ENCODE measurements around the gene ANGPTL4.
"Not testable (repeated sequence)": the region's sequence is repeated elsewhere in the genome, so short reads cannot be mapped to it uniquely, and the experiment has no call there.

ANGPTL4 gene

DNA sequence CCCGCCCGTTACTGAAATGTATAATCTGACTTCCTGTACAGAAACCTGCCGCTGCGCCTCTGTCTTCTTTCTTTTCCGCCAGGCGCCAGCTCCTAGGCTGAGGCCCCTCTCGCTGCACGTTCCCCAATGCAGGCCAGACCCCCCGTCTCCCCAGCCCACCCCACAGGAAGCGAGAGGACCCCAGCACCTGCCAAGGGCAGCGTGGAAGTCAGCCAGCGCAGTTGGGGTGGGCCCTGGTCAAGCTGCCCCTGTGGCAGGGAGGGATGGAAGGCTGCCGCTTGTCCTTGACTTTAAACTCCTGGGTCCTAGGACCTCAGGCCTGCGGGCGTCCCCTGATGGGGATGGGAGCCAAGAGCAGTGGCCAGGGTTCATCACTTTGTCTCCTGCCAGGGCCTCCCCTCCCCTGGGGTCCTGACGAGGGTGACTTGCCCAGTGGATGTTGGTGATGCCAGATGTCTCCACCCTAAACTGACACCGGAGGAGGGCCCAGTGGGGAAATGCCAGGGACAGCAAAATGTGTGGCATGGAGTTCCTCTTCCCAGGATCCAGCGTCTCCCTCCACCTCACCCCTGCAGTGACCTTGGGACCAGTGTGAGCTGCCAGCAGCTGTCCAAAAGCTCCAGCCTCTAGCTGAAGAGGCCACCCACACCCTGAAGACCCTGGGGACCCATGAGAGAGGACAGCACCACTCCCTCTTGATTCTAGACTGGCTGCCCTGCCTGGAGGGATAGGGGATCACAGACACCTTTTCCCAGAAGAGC lies 40.6 kb downstream of the ANGPTL4 start:
- TF ChIP-seq, protein P1, sequence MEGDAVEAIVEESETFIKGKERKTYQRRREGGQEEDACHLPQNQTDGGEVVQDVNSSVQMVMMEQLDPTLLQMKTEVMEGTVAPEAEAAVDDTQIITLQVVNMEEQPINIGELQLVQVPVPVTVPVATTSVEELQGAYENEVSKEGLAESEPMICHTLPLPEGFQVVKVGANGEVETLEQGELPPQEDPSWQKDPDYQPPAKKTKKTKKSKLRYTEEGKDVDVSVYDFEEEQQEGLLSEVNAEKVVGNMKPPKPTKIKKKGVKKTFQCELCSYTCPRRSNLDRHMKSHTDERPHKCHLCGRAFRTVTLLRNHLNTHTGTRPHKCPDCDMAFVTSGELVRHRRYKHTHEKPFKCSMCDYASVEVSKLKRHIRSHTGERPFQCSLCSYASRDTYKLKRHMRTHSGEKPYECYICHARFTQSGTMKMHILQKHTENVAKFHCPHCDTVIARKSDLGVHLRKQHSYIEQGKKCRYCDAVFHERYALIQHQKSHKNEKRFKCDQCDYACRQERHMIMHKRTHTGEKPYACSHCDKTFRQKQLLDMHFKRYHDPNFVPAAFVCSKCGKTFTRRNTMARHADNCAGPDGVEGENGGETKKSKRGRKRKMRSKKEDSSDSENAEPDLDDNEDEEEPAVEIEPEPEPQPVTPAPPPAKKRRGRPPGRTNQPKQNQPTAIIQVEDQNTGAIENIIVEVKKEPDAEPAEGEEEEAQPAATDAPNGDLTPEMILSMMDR (IDR thresholded peaks at IDR 0.05; ENCODE audit: borderline replicate concordance, insufficient read depth, low read depth, low read length) = no peak
- no peak overlapping the region for H3K4me3 ChIP-seq (ENCODE audit: low read depth, low read length)

DNA sequence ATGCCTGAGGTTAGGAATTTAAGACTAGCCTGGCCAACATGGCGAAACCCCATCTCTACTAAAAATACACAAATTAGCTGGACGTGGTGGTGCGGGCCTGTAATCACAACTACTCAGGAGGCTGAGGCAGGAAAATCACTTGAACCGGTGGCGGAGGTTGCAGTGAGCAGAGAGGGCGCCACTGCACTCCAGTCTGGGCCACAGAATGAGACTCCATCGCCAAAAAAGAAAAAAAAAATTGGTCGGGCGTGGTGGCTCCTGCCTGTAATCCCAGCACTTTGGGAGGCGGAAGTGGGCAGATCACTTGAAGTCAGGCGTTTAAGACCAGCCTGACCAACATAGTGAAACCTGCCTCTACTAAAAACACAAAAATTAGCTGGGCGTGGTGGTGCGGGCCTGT lies 46.8 kb downstream of the ANGPTL4 start:
- not testable (repeated sequence) for H3K4me3 ChIP-seq (ENCODE audit: low read depth, low read length)

DNA sequence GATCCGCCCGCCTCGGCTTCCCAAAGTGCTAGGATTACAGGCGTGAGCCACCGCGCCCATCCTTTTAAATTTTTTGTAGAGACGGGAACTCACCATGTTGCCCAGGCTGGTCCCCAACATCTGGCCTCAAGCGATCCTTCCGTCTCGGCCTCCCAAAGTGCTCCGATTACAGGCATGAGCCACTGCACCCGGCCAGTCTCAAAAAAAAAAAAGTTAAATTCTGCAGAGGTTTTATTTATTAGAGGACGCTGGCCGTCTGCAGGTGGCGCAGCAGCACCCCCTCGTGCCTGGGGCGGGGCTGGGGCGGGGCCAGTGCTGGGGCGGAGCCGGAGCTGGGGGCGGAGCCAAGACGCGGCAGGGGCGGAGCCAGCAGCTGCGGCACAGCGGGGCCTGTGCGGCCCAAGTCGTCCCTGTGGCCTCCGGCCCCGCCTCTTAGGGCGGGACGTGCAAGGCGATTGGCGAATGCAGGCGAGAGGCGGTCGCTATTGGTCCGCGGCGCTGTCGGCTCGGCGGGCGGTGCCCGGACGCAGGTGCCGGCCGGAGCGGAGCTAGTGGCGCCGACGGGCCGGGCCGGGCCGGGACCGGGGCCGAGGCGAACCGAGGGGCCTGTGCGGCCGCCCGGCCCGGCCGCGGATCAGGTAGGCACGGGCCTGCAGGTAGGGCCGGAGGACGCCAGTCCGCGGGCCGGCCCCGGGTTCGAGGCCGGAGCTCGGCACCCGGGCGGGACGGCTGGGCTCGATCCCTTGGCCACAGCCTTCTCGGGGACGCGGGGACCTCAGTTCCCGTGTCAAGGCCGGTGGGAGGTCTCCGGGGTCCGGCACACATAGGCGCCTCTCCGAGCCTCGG lies 49.1 kb downstream of the ANGPTL4 start, which contains the start of gene MARCHF2:
MARCHF2 (plus strand) TSS at position 523 of the 846 bp plus-strand sequence. CDS start 8,536 bp downstream, outside the sequence.
- TF ChIP-seq, protein P1 (IDR thresholded peaks at IDR 0.05; ENCODE audit: borderline replicate concordance, insufficient read depth, low read depth, low read length) = peak; percentile 57
- peak within 1 kb of the TSS; percentile 79 for H3K4me3 ChIP-seq (ENCODE audit: low read depth, low read length)

DNA sequence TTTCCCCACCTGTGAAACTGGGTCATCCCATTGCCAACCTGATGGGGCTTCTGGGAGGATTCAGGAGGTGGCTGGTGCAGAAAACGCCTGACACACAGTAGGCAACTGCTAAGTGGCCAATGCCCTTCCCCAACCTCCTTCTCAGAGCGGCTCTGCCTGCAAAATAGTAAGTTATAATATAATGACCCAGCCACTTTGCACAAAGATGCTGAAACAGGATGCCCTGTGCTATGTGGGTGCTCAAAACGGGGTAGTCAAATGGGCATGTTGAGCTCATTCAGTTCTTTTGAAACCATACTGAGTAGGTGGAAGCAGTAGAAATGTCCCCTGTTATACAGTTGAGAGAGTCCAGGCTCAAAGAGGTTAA lies 49.7 kb downstream of the ANGPTL4 start:
- TF ChIP-seq, protein P1 (IDR thresholded peaks at IDR 0.05; ENCODE audit: borderline replicate concordance, insufficient read depth, low read depth, low read length) = no peak
- peak overlapping the region; percentile 79 for H3K4me3 ChIP-seq (ENCODE audit: low read depth, low read length)

DNA sequence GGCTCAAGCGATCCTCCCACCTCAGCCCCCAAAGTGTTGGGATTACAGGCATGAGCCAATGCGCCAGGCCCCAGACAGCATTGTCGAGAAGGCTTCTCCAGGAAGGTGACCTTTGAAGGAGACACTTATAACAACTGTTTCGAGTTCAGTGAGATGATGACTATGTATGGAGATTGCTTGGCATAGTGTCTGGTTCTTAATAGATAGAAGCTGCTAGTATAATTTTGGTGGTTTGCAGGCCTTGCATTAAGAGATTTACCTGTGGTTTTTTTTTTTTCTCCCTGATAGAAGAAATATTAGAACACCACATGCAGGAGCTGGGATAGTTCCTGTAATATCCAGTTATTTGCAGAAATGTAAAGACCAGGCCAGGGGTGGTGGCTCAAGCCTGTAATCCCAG lies 52.8 kb downstream of the ANGPTL4 start:
- TF ChIP-seq, protein P1 (IDR thresholded peaks at IDR 0.05; ENCODE audit: borderline replicate concordance, insufficient read depth, low read depth, low read length) = no peak
- H3K4me3 ChIP-seq (ENCODE audit: low read depth, low read length) = no peak overlapping the region

DNA sequence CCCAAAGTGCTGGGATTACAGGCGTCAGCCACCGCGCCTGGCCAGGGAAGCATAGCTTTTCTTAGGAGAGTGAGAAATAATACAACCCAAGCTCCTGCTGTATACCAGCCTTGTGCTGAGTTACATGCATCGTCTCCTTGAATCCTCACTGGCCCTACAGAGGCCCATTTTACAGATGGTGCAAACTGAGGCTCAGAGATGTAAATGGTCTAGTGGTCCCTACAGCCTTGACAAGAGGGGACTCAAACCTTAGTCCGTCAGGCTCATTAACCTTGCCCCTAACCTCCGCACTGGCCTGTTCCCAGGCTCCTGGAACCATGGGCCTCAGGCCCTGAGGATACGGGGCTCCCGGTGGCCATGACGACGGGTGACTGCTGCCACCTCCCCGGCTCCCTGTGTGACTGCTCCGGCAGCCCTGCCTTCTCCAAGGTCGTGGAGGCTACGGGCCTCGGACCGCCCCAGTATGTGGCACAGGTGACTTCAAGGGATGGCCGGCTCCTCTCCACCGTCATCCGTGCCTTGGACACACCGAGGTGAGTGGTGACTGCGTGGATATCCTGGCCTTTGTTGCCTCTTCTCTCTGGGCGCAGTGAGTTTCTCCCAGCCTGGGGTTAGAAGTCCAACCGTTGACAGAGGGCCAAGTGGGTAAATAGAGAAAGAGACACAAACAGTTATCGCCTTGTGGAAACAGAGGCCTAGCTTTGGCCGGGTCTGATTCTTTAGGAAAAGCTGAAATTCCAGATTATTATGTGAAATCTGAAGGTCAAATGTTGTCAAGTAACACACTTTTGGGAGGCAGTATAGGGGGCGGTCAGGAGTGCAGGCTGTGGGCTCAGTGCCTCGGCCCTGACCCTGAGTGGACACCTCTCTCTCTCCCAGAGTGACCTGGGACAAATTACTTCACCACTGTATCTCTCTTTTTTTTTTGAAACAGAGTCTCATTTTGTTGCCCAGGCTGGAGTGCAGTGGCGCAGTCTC lies 57.8 kb downstream of the ANGPTL4 start:
- H3K4me3 ChIP-seq (ENCODE audit: low read depth, low read length) = no peak overlapping the region
- TF ChIP-seq, protein P1 (IDR thresholded peaks at IDR 0.05; ENCODE audit: borderline replicate concordance, insufficient read depth, low read depth, low read length) = no peak

DNA sequence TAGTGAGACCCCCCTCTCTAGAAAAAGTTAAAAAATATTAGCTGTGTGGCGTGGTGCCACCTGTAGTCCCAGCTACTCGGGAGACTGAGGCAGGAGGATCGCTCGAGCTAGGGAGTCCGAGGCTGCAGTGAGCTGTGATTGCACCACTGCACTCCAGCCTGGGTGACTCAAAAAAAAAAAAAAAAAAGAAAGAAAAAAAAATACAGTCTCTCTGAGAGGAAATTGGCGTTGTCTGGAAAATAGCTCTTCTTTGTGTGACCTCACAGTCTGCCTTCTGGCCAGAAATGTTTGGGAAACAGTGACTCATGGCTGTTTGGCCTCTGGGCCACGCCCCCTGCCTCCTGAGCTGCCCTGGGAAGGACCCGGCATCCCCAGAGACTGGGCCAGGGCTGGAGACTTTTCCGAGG lies 59.9 kb downstream of the ANGPTL4 start:
- no peak overlapping the region for H3K4me3 ChIP-seq (ENCODE audit: low read depth, low read length)

More for the DNA sequence above, 59.9 kb downstream of the ANGPTL4 start:
- TF ChIP-seq, protein P1 (IDR thresholded peaks at IDR 0.05; ENCODE audit: borderline replicate concordance, insufficient read depth, low read depth, low read length) = no peak

Measured in GM12875 (cell line).